HCT116 (cell line): Measurements from ENCODE around the gene SPACDR. TPM values are rescaled to one million over a fixed set of nuclear protein-coding genes. Genes with fewer than 3 reads are reported as not detected.

Source experiments
- ATAC-seq: fragments of 200-7000 bp; cut with Tn5 transposase; 2 replicates; pipeline ENCODE4 v1.9.1; 2020; ENCODE audit warnings: mild to moderate bottlenecking, moderate library complexity
- BruUV-seq: library from RNA; stranded (reverse); fragments of 400-500 nt; replicated peaks from 2 replicates; lab custom pipeline; 2021; lab: Mats Ljungman, UMichigan
- CTCF ChIA-PET: fragments of 300-600 bp; sonication (Branson Sonifier 250); formaldehyde crosslinking; loops from one replicate; lab custom pipeline; 2021; ENCODE audit warnings: antibody characterized with exemption; lab: Charles Lee
- POLR2A ChIA-PET: fragments of 300-600, 350-600 bp; sonication (Branson Sonifier 250); formaldehyde crosslinking; loops from one replicate; lab custom pipeline; 2021; ENCODE audit warnings: antibody characterized with exemption; lab: Charles Lee
- RAD21 ChIA-PET, 2 experiments: fragments of 300-600 bp; sonication (Branson Sonifier 250); formaldehyde crosslinking; loops; one replicate each; lab custom pipeline; 2023; ENCODE audit warnings: low total read pairs in 2 of 2; ENCODE audit not compliant: uncharacterized antibody in 2 of 2, unreplicated experiment in 2 of 2, low non-redundant PET in 1 of 2; lab: Charles Lee
- DNase-seq: peaks from one replicate; pipeline ENCODE4 v3.0.0-alpha.2; 2010; ENCODE audit warnings: low read depth, low spot score
- H2AFZ ChIP-seq: fragments of 200-600 bp; shearing (Covaris generic), sonication (generic); 2 replicates; pipeline ENCODE4 v1.6.1; 2017; ENCODE audit warnings: low read depth, mixed run types, mixed read lengths, antibody characterized with exemption, low read length; ENCODE audit not compliant: poor library complexity, severe bottlenecking
- H3K27ac ChIP-seq: 2 replicates; pipeline ENCODE4 v1.5.1; 2012; ENCODE audit warnings: low read depth, low read length
- H3K27me3 ChIP-seq: fragments of 200-600 bp; sonication (generic); 2 replicates; pipeline ENCODE4 v1.6.1; 2016; ENCODE audit warnings: mixed run types, low read length, mixed read lengths; ENCODE audit not compliant: insufficient read depth
- H3K36me3 ChIP-seq, 2 experiments: fragments of 200-500 bp in 1 of 2; fragments of 200-600 bp in 1 of 2; sonication (Bioruptor generic) in 1 of 2; sonication (generic) in 1 of 2; 2 replicates each; pipeline versions ENCODE4 v1.5.1 to v1.6.1; 2014 to 2016; ENCODE audit warnings: low read length in 2 of 2, inconsistent platforms in 1 of 2, mixed read lengths in 1 of 2, mixed run types in 1 of 2; ENCODE audit not compliant: insufficient read depth in 2 of 2, control insufficient read depth in 1 of 2
- H3K4me1 ChIP-seq, 2 experiments: fragments of 200-600 bp in 1 of 2; sonication (generic) in 1 of 2; 2 replicates each; pipeline versions ENCODE4 v1.5.1 to v1.6.1; 2012 to 2017; ENCODE audit warnings: low read length in 2 of 2, inconsistent platforms in 1 of 2, mild to moderate bottlenecking in 1 of 2, mixed read lengths in 1 of 2, mixed run types in 1 of 2, moderate library complexity in 1 of 2; ENCODE audit not compliant: insufficient read depth in 2 of 2, control insufficient read depth in 1 of 2
- H3K4me2 ChIP-seq: fragments of 200-600 bp; sonication (generic); 2 replicates; pipeline ENCODE4 v1.6.1; 2017; ENCODE audit warnings: mixed run types, low read length, mixed read lengths
- H3K4me3 ChIP-seq, 2 experiments: fragments of 200-600 bp in 1 of 2; sonication (generic) in 1 of 2; replicated peaks in 1 of 2; 2 replicates each; pipeline ENCODE4 v1.5.1; 2011 to 2016; ENCODE audit warnings: low read length in 2 of 2, control low read depth in 1 of 2, low read depth in 1 of 2, mild to moderate bottlenecking in 1 of 2, mixed read lengths in 1 of 2, mixed run types in 1 of 2
- H3K79me2 ChIP-seq: fragments of 200-600 bp; sonication (generic); 2 replicates; pipeline ENCODE4 v1.6.1; 2017; ENCODE audit warnings: mild to moderate bottlenecking, mixed run types, low read length, moderate library complexity, mixed read lengths; ENCODE audit not compliant: insufficient read depth
- H3K9ac ChIP-seq: fragments of 200-600 bp; sonication (generic); 2 replicates; pipeline ENCODE4 v1.6.1; 2016; ENCODE audit warnings: low read length, mixed read lengths
- H3K9me2 ChIP-seq: fragments of 200-600 bp; sonication (generic), shearing (Covaris generic); 2 replicates; pipeline ENCODE4 v1.6.1; 2017; ENCODE audit warnings: mixed run types, mild to moderate bottlenecking, moderate library complexity; ENCODE audit not compliant: insufficient read depth
- H3K9me3 ChIP-seq, 2 experiments: fragments of 200-500 bp in 1 of 2; fragments of 200-600 bp in 1 of 2; sonication (Bioruptor generic) in 1 of 2; sonication (generic) in 1 of 2; 2 replicates each; pipeline ENCODE4 v1.6.1; 2014 to 2017; ENCODE audit warnings: low read length in 2 of 2, mixed read lengths in 2 of 2, inconsistent platforms in 1 of 2, low read depth in 1 of 2, mild to moderate bottlenecking in 1 of 2, mixed run types in 1 of 2, moderate library complexity in 1 of 2; ENCODE audit not compliant: control insufficient read depth in 1 of 2, insufficient read depth in 1 of 2
- H4K20me1 ChIP-seq: fragments of 200-600 bp; sonication (generic), shearing (Covaris generic); 2 replicates; pipeline ENCODE4 v1.6.1; 2017; ENCODE audit warnings: mixed run types, mild to moderate bottlenecking, moderate library complexity; ENCODE audit not compliant: insufficient read depth
- ATF3 ChIP-seq: IDR thresholded peaks from 2 replicates; pipeline ENCODE4 v1.6.1; 2012
- CEBPB ChIP-seq: IDR thresholded peaks from 2 replicates; pipeline ENCODE4 v1.6.1; 2012; ENCODE audit warnings: low read depth
- EGR1 ChIP-seq: IDR thresholded peaks from 2 replicates; pipeline ENCODE4 v1.6.1; 2012; ENCODE audit warnings: low read depth
- ELF1 ChIP-seq: IDR thresholded peaks from 2 replicates; pipeline ENCODE4 v1.6.1; 2012; ENCODE audit warnings: low read depth, borderline replicate concordance
- FOSL1 ChIP-seq: IDR thresholded peaks from 2 replicates; pipeline ENCODE4 v1.6.1; 2012; ENCODE audit warnings: low read depth
- JUND ChIP-seq: IDR thresholded peaks from 2 replicates; pipeline ENCODE4 v1.6.1; 2012
- POLR2A ChIP-seq: IDR thresholded peaks from 2 replicates; pipeline ENCODE4 v1.7.0; 2011; ENCODE audit warnings: borderline replicate concordance; ENCODE audit not compliant: insufficient read depth, insufficient read length; ENCODE audit errors: extremely low read depth
- POLR2AphosphoS5 ChIP-seq: IDR thresholded peaks from 2 replicates; pipeline ENCODE4 v1.6.1; 2011; ENCODE audit warnings: mild to moderate bottlenecking, low read depth, low read length, moderate library complexity
- RAD21 ChIP-seq: IDR thresholded peaks from 2 replicates; pipeline ENCODE4 v1.6.1; 2012; ENCODE audit warnings: low read depth, mild to moderate bottlenecking
- SIN3A ChIP-seq: IDR thresholded peaks from 2 replicates; pipeline ENCODE4 v1.6.1; 2012; ENCODE audit warnings: low read depth
- SP1 ChIP-seq: IDR thresholded peaks from 2 replicates; pipeline ENCODE4 v1.6.1; 2012; ENCODE audit warnings: low read depth
- YY1 ChIP-seq: IDR thresholded peaks from 2 replicates; pipeline ENCODE4 v1.6.1; 2011; ENCODE audit warnings: low read length, low read depth, moderate library complexity, mild to moderate bottlenecking; ENCODE audit not compliant: insufficient replicate concordance; ENCODE audit errors: extremely low read depth
- ZFX ChIP-seq: fragments of 450-650 bp; IDR thresholded peaks from 2 replicates; pipeline ENCODE4 v1.6.1; 2017
- intact Hi-C: fragments of 100-400 bp; cut with micrococcal nuclease; formaldehyde crosslinking; loops from 2 replicates; pipeline ENCODE4 v1.10.0; 2022
- total RNA-seq: library from RNA; stranded (reverse); gene quantifications from one replicate; pipeline ENCODE4 v1.2.1, GENCODE V29; 2021; ENCODE audit not compliant: unreplicated experiment
- TF ChIP-seq, protein P1 (sequence below): IDR thresholded peaks from 2 replicates; pipeline ENCODE4 v1.6.1; 2012; ENCODE audit warnings: low read depth
- TF ChIP-seq, protein P2 (sequence below), 3 experiments: fragments of 200-600 bp in 1 of 3; sonication (generic) in 1 of 3; IDR thresholded peaks in 2 of 3; conservative IDR thresholded peaks in 1 of 3; 2 replicates each; pipeline ENCODE4 v1.5.1; 2012 to 2017; ENCODE audit warnings: low read depth in 2 of 3, low read length in 2 of 3, antibody characterized with exemption in 1 of 3, borderline replicate concordance in 1 of 3, control low read depth in 1 of 3, mild to moderate bottlenecking in 1 of 3, mixed read lengths in 1 of 3, mixed run types in 1 of 3, moderate library complexity in 1 of 3; ENCODE audit not compliant: insufficient read depth in 1 of 3

The SPACDR gene
- total RNA-seq, 1 experiment from 2014 or later, result 1.7 TPM

GRCh38 chr7:100489121-100489520 lies 25.1 kb upstream of the SPACDR start:
- H4K20me1 ChIP-seq, result no peaks in the 10 kb centered on the region
- no peaks in the 10 kb centered on the region for H3K27me3 ChIP-seq
- H3K36me3 ChIP-seq, result no peaks in the 10 kb centered on the region
- ChIA-PET CTCF (no interaction called here), RAD21 (no interaction called here), POLR2A (no interaction called here)
- DNase-seq (no peak), ATAC-seq (no peak)
- intact Hi-C loops, result no loop called here
- no peak overlapping the region for H3K27ac ChIP-seq
- H2AFZ ChIP-seq, result no peak overlapping the region
- H3K4me1 ChIP-seq, result peaks cover 9 to 36% of the 10 kb centered on the region in 2 experiments
- no peak overlapping the region for H3K9ac ChIP-seq
- no peaks in the 10 kb centered on the region for H3K79me2 ChIP-seq
- no peaks in the 10 kb centered on the region for H3K9me3 ChIP-seq
- H3K4me2 ChIP-seq, result no peak overlapping the region
- no peak for TF ChIP-seq ATF3
- TF ChIP-seq JUND, result no peak
- no peaks in the 10 kb centered on the region for H3K9me2 ChIP-seq
- no TSS peak for BruUV-seq
- H3K4me3 ChIP-seq, result no peak overlapping the region

- no peak for DNase-seq
- intact Hi-C loops, result no loop called here
- POLR2A ChIA-PET, result no interaction called here
- no peak overlapping the region for H3K4me3 ChIP-seq
- no peak overlapping the region for H3K27ac ChIP-seq
- no peaks in the 10 kb centered on the region for H3K36me3 ChIP-seq
- peaks cover 9 to 40% of the 10 kb centered on the region in 2 experiments for H3K4me1 ChIP-seq
- ATAC-seq, result no peak
- no TSS peak for BruUV-seq
- no peaks in the 10 kb centered on the region for H3K27me3 ChIP-seq
- no peaks in the 10 kb centered on the region for H3K9me2 ChIP-seq
- RAD21 ChIA-PET, result no interaction called here
- H2AFZ ChIP-seq, result no peak overlapping the region
- H3K79me2 ChIP-seq, result no peaks in the 10 kb centered on the region
- H3K9ac ChIP-seq, result no peak overlapping the region
- no peaks in the 10 kb centered on the region for H4K20me1 ChIP-seq
- CTCF ChIA-PET, result no interaction called here
- H3K4me2 ChIP-seq, result no peak overlapping the region
- no peaks in the 10 kb centered on the region for H3K9me3 ChIP-seq
- TF ChIP-seq POLR2AphosphoS5 (no peak), EGR1 (no peak), YY1 (no peak), RAD21 (no peak), CEBPB (no peak), ZFX (no peak), SP1 (no peak), SIN3A (no peak), POLR2A (no peak), ATF3 (no peak), ELF1 (no peak), FOSL1 (no peak)
- TF ChIP-seq, protein P1, sequence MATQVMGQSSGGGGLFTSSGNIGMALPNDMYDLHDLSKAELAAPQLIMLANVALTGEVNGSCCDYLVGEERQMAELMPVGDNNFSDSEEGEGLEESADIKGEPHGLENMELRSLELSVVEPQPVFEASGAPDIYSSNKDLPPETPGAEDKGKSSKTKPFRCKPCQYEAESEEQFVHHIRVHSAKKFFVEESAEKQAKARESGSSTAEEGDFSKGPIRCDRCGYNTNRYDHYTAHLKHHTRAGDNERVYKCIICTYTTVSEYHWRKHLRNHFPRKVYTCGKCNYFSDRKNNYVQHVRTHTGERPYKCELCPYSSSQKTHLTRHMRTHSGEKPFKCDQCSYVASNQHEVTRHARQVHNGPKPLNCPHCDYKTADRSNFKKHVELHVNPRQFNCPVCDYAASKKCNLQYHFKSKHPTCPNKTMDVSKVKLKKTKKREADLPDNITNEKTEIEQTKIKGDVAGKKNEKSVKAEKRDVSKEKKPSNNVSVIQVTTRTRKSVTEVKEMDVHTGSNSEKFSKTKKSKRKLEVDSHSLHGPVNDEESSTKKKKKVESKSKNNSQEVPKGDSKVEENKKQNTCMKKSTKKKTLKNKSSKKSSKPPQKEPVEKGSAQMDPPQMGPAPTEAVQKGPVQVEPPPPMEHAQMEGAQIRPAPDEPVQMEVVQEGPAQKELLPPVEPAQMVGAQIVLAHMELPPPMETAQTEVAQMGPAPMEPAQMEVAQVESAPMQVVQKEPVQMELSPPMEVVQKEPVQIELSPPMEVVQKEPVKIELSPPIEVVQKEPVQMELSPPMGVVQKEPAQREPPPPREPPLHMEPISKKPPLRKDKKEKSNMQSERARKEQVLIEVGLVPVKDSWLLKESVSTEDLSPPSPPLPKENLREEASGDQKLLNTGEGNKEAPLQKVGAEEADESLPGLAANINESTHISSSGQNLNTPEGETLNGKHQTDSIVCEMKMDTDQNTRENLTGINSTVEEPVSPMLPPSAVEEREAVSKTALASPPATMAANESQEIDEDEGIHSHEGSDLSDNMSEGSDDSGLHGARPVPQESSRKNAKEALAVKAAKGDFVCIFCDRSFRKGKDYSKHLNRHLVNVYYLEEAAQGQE, result no peak
- TF ChIP-seq, protein P2, sequence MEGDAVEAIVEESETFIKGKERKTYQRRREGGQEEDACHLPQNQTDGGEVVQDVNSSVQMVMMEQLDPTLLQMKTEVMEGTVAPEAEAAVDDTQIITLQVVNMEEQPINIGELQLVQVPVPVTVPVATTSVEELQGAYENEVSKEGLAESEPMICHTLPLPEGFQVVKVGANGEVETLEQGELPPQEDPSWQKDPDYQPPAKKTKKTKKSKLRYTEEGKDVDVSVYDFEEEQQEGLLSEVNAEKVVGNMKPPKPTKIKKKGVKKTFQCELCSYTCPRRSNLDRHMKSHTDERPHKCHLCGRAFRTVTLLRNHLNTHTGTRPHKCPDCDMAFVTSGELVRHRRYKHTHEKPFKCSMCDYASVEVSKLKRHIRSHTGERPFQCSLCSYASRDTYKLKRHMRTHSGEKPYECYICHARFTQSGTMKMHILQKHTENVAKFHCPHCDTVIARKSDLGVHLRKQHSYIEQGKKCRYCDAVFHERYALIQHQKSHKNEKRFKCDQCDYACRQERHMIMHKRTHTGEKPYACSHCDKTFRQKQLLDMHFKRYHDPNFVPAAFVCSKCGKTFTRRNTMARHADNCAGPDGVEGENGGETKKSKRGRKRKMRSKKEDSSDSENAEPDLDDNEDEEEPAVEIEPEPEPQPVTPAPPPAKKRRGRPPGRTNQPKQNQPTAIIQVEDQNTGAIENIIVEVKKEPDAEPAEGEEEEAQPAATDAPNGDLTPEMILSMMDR (IDR thresholded peaks at IDR 0.05 in 2 of 3, conservative IDR thresholded peaks at IDR 0.05 in 1 of 3; ENCODE audit: borderline replicate concordance in 1 of 3, insufficient read depth in 1 of 3, low read depth in 2 of 3, low read length in 2 of 3), result no peak
These were observed 24.5 kb upstream of the SPACDR start for GRCh38 chr7:100488333-100489095.
